NCI-H2107 treated with DMSO at 0.1 percent for 48 hours (cell line): ENCODE data around the gene TRH.

Experiments
- DNase-seq: peaks from one replicate; lab custom pipeline; 2025; ENCODE audit not compliant: unreplicated experiment; lab: John Stamatoyannopoulos, UW

TRH gene, protein sequence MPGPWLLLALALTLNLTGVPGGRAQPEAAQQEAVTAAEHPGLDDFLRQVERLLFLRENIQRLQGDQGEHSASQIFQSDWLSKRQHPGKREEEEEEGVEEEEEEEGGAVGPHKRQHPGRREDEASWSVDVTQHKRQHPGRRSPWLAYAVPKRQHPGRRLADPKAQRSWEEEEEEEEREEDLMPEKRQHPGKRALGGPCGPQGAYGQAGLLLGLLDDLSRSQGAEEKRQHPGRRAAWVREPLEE

DNA sequence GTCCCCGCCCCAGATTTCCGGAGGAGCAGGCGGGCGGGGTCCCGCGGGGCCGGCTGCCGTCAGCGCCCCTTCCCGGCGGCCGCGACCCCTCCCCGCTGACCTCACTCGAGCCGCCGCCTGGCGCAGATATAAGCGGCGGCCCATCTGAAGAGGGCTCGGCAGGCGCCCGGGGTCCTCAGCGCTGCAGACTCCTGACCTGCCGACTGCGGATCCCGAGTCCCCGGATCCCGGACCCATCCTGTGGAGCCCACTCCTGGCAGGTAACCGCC is at the start of gene TRH:
TSS of gene TRH (plus strand) at position 157 of the 269 bp plus-strand sequence. CDS start 1,097 bp downstream, outside the sequence.
- no peak for DNase-seq

DNA sequence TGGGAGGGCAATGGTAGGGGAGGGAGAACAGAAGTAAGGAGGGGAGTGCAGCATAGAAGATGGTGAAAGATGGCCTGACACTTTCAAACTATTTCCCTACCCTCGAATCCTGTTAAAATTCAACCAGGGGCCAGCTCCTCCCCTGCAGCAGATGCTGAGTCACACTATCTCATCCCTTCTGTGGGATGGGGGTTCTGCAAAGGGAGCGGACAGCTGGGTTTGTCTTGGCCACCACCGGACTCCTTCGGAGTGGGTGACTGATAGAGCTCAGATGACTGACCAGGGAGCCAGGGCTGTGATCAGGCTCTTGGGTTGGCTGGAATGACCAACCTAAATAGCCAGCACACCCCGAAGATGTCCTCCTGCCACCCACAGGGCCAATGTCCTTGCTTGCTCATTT is 47.4 kb upstream of the TRH start:
- no peak for DNase-seq

DNA sequence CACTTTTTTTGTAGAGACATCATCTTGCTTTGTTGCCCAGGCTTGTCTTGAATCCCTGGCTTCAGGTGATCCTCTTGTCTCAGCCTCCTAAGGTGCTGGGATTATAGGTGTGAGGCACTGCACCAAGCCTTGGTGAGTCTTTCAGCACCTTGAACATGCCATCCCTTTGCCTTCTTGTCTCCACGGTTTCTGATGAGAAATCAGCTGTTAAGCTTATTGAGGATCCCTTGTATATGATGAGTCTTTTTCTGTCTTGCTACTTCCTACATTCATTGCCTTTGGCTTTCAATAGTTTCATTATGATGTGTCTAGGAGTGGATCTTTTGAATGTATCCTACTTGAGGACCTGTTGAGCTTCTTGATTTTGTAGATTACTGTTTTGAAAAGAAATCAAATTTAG is 45.1 kb upstream of the TRH start:
- DNase-seq, result no peak

DNA sequence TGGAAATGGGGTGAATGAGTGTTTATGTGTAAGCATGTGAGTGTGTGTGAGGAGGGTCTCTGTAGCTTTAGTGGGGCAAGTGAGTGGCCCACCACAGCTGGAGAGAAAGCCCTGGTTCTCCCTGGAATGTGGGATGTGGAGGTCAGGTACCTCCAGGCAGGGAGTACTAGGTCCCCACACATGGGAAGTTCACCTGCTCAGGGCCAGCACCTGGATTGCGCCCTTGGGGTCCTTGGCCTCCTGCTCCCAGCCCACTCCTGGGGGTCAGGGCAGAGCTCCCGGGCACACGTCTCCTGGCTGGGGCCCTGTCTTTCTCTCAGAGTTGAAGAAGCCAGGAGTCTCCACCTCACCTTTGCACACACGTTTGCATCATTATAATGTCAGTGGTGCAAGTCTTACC is 41.0 kb upstream of the TRH start:
- DNase-seq, result no peak

DNA sequence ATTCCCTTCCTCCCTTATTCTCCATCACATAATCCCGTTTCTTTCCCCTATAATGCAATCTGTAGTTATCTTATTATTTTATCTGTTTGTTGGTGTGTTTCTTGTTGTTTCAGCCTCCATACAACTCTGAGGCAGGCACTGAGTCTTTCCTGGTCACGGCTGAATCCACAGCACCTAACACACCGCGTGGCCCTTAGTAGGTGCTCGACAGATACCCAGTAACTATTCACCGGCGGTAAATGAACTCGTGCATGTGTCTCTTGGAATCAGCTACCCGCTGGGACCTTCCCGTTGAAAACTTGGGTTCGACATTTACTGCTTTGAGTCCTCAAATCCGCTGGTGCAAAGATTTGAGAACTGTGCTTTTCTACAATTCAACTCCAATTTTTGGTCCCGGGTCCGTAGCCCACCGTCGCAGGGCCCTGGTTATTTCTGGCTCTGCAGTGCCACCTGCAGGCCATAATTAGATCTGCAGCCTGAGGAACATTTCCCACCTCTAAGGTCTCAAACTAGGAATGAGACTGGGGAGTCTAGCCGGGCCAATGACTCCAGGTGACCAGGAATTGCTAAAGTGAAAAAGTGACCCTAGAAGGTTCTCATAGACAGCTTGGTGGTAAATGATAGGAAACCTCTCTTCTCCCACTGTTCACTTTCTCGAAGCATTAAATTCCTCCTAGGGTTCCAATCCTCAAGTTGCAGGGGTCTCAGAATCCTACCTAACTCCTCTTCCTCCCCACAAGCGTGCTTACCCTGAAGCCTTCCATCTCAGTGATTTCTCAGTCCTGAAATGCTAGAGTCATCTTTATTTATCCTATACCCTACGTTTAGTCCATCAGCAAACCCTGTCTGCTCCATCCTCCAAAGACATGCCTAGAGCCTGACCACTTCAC is 40.0 kb upstream of the TRH start:
- no peak for DNase-seq

DNA sequence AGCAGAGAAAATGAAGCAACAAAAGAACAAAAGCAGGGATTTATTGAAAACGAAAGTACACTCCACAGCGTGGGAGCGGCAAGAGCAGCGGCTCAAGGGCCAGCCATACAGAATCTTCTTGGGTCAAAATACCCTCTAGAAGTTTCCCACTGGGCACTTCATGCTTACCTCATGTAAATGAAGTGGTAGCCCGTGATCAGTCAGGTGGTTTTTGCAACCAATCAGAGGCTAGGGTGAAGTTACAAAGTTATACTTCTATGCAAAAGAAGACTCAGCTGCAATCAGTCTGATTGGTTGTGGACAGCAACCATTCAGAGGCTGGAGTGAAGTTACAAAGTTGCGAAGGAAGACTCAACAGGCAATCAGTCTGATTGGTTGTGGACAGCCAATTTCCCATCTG is 37.8 kb upstream of the TRH start:
- DNase-seq, result peak; percentile 61

DNA sequence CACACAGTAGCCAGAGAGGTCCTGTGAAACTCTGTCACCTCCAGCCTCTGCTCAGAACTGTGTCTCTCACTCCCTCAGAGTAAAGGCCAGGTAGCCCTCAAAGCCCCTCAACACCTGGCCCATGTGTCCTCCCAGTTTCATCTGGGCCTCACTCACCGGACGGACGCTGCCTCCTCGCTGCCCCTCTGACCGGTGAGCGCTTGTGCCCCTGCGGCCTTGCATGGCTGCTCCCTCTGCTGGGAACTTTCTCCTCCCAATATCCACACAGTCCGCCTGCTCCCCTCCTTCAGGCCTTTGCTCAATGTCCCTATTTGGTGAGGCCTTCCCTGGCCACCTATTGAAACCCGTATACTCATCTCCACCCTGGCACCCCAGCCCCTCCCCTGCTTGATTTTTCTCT is 36.8 kb upstream of the TRH start:
- no peak for DNase-seq

DNA sequence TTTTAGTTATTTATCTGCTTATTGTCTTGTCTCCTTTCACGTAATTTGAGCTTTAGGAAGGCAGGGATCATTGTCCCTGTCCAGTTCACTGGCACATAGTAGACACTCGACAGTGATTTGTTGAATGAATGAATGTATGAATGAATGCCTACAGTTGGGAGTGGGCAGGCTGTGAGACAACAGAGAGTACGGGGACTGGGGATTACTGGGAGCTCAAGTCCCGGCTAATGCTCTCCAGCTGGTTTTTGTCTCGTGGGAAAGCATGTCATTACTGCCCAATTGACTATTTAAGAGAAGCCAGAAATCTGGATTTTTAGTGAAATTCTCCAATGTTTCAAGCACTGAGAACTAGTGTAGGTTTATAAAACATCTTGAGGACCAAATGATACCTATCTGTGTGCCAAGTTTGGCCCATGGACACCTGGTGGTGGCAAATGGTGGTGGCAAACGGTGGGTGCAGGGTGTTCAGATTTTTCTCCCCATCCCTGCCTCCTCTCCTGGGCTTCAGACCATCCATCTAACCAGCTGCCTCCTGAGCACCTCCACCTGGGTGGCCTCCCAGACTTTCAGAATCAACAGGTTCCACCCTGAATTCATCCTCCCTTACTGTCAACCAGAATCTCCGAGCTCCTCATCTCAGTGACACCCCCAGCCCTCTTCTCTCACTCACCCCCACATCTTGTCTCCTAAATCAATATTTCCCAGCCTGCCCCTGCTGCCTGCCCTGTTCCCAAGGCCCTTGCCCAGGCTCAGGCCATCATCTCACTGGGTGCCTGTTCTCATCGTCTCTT is 36.2 kb upstream of the TRH start:
- no peak for DNase-seq

DNA sequence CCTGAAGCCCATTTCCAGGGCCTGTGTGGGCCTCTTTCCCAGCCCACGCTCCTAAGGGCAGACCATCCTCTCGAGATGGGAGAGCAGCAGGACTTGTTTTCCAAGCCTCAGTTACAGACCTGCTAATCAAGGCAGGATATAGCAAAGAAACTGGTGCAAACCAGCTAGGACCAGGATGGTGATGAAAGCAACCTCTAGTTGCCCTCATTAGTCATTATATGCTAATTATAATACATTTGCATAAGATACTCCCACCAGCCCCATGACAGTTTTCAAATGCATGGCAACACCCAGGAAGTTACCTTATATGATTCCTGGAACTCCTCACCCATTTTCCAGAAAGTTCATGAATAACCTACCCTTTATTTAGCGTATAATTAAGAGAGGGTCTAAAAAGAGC is 34.4 kb upstream of the TRH start:
- DNase-seq, result no peak

DNA sequence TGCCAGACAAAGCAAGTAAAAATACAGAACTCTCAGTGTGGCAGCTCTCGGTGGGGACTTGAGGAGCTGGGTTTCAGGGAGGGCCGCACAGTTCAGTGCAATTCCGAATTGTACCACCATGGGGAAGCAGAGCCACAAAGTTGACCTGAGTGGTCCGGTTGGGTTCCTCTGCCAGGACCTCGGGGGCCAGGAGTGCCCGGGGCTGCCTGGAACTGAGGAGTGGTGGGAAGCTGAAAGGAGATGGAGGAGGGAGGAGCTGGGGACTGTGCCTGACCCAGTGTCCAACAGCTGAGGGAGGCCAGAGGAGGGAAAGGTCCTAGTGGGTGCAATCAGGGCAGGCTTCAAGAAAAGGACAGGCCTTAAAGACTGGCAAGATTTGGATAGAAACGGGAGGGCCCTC is 32.2 kb upstream of the TRH start:
- DNase-seq, result peak; percentile 8

DNA sequence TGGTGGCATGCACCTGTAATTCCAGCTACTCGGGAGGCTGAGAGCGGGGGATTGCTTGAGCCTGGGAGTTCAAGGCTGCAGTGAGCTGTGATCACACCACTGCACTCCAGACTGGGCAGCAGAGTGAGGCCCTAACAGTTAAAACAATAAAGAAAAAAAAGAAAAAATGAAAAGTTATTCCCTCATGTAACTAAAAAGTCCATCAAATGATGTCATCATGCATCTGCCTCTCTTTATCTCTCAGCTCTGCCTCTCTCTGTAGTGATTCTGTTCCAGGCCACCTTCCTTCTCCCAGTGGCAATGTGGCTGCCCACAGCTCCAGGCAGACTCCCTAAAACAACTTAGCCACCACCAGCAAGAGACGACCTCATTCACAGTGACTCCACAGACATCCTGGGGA is 31.5 kb upstream of the TRH start:
- DNase-seq, result no peak

DNA sequence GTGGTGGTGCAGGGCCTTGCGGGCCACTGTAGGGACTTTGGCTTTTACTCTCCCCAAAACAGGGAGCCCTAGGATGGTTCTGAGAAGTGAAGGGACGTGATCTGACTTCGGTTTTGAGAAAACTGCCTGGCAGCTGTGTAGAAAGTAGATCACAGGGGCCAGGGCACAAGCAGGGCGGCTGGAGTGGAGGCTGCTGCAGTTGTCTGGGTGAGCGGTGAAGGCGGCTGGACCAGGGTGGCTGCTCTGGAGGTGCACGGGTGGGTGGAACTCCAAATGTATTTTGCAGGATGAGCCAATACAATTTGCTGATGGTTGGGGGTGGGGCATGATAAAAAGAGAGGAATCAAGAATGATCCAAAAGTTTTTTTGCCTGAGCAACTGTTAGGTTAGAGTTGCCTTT is 29.8 kb upstream of the TRH start:
- DNase-seq, result no peak

DNA sequence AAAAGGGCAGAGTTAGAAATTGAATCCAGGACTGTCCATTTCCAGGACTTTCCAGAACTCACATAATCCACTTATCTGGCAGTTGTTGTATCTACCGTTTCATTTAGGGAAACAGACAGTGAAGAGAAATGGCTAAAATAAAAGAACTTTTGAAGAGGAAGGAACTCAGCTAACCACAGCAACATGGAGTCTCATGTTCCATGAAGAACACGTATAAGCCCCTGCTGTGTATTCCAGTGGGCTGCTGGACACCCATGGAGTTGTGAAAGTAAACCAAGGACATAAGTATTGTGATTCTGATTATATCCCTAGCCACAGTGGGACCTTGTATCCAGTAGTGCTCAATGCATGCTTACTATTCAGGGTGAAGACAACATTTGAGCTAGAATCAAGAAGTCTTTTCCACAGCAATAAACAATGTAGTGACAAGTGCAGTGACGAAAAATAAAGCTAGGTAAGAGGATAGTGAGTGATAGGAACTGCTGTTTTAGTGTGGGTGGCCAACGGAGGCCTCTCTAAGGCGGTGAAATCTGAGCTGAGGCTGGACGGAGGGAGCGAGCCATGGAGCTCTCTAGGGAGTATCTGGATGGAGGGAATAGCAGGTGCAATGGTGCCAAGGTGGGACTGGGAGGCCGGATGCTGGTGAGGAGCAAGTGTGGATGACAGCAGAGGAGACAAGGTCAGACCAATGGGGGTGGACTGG is 26.8 kb upstream of the TRH start:
- DNase-seq, result no peak

DNA sequence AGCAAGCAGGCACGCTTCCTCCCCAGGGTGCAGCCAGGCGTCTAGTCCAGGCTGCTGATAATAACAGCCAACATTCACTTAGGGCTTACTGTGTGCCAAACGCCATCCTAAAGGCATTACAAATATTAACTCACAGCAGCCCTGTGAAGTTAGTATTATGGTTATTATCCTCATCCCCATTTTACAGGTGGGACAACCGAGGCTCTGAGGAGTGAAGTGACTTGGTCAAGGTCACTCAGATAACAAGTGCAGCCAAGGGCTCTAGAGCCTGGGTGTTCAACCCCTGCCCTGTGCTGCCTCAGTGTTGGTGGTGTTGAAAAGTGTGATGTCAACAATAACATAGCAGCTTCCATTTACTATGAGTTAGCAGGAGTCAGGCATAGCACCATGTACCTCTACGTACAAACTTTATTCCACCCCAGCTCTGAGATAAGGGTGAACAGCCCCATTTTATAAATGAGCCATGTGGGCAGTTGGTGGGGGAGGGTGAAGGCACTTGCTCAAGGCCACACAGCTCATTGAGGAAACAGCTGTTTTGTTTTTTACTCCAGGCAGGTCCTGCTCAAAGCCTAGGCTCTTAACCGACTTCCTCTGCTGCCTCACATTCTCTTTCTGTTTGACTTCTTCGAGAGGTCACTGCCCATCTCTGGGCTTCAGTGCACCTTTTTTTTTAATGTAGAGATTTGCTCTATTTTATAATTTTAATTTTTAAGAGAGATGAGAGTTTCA is 24.0 kb upstream of the TRH start:
- DNase-seq, result no peak

DNA sequence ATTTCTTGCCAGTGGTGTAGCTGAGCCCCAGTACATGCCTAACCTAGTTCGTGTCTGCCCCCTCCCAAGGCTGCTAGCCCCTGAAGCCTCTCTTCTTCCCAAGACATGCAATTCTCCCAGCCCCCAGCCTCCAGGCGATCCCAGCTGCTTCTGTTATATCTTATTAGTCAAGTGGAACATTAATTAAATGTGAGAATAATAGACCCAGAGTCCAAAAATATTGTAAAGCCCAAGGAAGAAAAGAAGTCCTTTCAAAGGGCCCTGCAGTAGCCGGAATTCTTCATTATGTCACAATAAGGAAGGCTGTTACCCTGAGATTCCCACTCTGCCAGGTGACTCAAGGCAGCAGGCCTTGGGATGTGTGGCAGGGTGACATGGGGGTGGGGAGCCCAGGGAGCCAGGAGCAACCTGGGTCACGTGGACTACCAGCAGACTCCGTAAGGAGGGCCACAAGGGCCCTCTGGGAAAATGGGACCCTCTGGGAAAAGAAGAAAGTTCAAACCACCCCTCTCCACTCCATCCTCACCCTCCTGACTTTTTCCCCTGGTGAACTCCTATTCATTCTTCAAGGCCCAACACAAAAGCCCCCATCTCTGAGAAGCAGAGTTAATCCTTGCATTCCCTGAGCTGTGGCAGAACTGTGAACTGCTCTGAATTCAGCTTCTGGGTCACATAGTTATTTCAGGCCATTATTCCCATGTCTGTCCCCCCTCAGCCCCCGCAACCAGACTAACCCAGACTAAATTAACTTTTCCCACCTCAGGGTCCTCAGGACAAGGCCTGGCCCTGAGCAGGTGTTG is 21.8 kb upstream of the TRH start:
- DNase-seq, result no peak

DNA sequence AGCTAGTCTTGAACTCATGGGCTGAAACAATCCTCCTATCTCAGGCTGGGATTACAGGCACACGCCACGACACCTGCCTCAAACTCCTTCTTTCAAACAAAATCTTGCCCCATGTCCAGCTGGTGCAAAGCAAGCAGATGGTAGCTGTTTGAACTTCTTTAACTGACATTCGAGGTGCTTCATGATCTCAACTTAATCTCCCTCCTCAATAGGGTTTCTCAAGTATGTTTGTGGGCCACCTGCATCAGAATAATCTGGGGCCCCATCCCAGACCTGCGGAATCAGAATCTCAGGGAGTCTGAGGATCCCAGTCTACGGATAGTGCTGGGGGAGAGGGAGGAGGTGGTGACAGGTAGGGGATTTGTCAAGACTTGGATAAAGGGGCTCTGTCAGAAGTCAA is 20.9 kb upstream of the TRH start:
- DNase-seq, result no peak

DNA sequence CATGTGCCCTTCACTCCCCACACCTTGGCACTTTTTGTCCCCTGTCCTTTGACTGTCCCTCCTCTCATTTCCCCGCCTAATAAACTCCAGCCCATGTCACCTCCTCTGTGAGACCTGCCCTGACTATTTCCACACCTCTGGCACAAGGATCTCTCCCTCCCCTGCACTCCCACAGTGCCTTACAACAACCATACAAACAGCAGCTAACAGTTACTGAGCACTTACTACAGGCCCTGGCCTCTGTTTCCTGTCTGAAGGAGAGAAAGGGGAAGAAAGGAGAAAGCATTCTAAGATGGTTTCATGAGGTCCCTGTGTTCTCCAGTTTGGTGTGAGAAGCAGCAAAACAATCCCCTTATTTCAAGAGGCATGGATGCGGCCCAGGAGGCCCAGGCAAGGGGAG is 20.0 kb upstream of the TRH start:
- no peak for DNase-seq

DNA sequence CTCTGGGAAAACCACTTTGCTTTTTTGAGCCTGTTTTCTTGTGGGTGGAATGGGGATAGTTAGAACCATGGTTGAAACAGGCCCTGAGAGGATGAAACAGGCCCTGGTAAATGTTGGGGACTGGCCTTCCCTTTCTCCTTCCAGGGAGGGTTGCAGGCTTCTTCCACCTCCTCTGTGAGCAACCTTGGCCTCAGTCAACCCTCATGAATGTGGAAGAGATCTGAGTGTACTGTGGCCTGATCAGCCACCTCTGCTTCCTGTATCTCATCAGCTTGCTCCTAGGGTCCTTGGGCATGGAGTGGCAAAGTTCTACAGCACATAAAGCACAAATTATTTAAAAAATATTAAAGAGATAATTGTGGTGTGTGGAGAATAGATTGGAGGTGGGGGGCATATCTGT is 17.6 kb upstream of the TRH start:
- no peak for DNase-seq

DNA sequence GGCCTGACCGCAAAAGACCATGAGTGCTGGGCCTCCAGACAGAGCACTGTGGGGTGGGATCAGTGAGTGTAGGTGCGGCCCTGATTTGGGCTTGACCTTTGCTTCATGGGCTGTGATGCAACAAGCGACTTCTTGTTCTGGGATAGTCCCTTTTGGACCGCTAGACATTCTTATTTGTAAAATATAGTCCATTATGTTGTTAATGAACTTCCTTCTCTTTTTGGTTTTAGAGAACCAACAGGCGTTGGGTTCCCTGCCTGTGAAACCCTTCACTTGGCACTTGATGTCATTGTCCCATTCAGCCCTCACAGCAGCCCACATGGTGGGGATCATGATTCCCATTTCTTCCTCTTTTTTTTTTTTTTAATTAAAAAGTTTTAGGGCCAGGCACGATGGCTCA is 15.8 kb upstream of the TRH start:
- no peak for DNase-seq

DNA sequence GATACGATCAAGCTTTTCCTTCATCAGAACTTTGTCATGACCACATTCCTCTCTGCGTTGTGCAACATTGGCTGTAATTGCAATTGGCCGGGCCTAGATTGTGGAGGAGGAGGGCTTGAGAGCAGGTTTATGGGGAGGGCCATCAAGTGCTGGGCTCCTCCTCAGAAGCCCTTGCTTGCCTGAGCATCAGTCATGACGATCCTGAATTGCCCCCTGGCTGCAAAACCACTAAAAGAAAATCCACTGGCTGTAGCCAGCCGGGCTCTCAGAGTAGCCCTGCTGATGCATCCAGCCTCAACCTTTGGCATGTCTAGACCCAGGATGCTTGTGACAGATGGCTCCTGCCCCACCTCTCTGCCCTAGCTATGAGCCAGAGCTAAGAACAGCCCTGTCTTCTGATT is 13.4 kb upstream of the TRH start:
- no peak for DNase-seq
